Measurements from ENCODE around the gene MRTFB.
A peak's percentile ranks its signal among the peaks of the same experiment; 100 is the strongest.
"Not testable (repeated sequence)": the region's sequence is repeated elsewhere in the genome, so short reads cannot be mapped to it uniquely, and the experiment has no call there.

Gene MRTFB

DNA sequence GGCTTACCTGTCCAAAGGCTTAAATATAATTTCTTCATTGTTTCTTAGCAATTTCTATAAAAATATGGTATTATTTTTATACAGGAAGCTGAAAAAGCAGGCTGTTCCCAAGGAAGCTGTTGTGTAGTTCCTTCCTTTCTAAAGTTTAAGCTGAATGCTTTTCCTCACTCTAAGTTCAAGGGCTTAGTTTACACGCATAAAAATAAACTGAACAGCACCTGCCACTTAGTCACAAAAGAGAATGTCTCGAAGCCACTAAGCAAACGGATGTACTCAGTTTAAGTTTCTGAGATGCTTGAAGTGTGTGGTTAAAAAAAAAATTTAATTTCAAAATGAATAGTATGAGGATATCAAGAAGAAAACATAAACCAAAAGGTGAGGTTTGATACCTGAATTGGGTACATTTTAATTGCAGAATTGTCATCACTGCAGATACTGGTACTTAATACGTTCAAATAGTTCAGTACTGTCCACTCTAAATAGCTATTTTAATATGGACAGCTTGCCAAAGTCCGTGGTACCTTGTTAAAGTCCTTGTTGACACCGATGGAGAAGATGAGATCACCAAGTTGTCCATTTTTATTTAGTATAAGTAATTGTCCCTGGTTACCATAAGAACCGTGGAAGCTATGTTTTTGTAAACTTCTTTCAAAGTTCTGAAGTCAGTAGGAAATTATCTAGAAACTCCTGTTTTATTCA is 38.1 kb downstream of the MRTFB start:
- DNase-seq: no peak

- DNase-seq: no peak
Measured at GRCh38 chr16:14109782-14110727, 38.9 kb downstream of the MRTFB start.

DNA sequence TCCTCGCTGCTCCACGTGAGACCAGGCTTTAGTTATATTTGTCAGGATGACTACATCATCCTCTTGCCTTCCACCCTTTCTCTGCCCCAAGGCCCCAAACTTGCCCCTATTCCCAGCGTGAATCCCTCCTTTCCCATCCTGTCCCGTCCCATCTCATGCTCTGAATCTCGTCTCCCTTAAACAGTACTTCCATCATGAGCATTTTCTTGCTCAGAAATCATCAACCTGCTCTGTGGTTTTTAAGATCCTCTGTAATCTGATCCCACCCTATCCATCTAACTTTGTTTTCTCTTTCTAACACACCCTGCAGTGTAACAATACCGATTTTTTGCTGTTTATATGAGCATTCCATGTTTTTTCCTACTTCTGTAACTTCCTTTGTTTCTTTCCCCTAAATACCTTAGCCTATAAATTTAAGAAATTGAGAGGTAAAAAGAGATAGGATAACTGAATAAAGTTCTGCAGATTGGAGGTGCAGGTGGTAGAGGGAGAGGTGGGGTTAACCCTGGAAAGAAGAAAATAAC is 39.7 kb downstream of the MRTFB start:
- no peak for DNase-seq

DNA sequence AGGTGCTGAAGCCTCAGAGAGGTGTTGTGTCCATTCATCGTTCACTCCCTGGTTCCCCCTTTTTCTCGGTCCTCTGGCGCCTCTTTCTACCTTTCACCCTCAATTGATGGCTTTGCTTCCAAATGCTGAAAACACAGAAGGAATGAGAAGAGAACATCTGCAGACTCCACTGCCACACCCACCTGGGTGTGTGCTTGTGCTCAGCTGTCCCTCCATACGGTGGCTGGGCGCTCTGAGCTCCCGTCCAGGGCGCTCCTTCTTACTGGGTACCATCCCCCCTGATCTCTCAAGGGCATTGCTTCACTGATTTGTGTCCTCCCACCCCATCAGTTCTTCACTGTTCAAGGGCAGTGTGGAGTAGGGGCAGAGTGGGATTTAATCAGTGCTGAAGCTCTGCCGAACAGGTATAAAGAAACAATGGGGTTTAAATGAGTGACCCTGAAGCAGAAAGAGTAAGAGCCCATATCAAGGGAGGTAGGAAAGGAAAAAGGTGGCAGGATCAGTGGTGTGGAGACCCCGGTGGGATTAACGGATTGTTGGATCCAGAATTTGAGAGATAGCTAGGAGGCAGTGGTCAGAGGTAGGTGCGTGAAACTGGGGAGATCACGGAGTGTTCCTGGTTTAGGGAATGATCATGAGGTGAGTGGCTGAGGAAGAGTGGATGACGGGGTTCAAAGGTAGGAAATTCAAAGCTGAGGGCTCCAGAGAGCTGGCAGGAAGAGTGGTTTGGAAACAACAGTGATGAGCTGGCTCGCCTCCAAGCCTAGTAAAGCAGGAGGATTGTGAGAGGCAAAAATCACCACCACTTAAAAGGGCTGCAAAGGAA is 40.8 kb downstream of the MRTFB start:
- peak; percentile 20 for DNase-seq

DNA sequence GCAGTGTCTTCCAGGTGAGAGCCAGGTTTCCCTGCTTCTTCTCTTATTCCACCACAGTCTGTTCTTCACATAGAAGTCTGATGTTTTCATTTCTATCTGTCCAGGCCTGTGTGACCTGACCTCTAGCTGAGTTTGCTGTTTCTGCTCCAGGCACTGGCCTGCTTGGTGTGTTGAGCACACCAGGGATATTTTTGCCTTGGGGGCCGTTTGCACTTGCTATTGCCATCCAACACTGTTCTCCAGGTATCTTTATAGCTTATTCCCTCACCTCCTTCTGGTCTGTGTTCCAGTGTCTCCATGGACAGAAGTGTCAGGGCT is 41.4 kb downstream of the MRTFB start:
- no peak for DNase-seq

DNA sequence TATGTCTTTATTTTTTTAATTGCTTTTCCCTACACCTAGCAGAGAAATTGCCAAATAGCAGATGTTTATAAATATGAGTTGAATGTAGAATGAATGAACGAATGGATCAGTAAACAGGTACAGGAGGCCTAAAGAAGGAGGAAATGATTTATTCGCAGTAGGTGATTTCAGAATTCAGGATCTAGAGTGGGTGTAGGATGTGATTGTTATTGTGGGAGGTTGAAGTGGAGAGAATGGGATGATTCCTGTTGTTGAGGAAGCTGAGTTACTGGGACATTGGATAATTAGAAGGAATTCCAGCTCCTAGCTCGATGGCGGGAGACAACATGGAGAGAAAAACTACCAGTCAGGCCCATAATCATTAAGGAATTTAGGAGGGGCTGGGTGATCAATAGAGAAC is 42.2 kb downstream of the MRTFB start:
- DNase-seq: no peak

DNA sequence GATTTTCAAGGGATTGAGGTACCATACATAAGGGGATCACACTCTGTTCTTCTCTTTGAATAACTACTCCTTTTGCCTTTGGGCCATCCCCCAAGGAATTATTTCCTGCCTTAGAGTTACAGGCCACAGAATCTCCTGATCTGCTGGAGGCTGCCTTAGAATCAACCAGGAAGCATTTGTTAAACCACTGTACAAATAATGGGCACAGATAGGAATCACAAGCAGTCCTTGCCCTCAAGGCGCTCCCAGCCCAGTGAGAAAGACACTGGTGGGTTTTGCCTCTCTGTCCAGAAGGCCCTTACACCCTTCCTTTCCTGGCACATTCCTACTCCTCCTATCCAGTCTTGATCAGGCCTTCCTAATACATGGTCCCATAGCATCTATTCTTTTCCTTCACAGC is 45.9 kb downstream of the MRTFB start:
- no peak for DNase-seq

- DNase-seq: no peak
Measured at GRCh38 chr16:14119799-14120198, 48.7 kb downstream of the MRTFB start.

DNA sequence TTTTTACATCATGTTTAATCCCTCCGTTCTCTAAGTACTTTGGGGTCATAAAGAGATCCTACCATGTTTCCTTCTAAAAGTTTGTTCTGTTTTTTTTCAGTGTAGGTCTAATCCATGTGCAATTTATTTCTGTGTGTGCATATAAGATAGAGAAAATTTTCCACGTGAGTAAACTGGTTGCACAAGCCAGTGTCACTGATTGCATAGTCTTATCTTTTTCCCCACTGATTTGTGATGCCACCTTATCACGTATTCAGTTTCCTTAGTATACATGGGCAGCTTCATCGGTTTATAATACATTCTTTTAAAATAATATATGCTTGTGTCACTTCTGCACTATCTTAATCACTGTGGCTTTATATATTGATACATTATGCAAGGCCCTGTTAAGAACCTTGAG is 49.2 kb downstream of the MRTFB start:
- no peak for DNase-seq

DNA sequence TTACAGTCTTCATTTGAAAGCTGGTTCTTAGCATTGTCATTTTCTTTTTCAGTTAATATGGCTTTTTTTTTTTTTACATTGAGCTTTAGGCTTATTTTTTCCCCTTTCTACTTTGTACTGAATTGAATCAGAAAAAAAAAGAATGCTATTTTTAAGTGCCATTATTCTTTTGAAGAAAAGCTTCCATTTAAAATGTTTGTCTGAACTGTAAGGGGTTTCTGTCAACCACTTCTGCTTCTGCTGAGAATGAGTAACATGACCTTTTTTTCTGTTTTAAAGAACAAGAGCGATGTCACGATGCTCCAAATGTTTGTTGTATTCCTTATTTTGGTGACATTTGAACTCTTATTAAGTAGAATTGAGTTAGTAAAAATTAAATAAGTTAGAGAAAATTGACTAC is 50.0 kb downstream of the MRTFB start:
- DNase-seq: no peak

- DNase-seq: no peak
Measured at GRCh38 chr16:14121872-14122271, 50.8 kb downstream of the MRTFB start.

GRCh38 chr16:14122430-14122829 is 51.3 kb downstream of the MRTFB start:
- not testable (repeated sequence) for DNase-seq

GRCh38 chr16:14125000-14125681 is 54.0 kb downstream of the MRTFB start:
- no peak for DNase-seq

- no peak for DNase-seq
Measured at GRCh38 chr16:14125708-14126107, 54.6 kb downstream of the MRTFB start.

DNA sequence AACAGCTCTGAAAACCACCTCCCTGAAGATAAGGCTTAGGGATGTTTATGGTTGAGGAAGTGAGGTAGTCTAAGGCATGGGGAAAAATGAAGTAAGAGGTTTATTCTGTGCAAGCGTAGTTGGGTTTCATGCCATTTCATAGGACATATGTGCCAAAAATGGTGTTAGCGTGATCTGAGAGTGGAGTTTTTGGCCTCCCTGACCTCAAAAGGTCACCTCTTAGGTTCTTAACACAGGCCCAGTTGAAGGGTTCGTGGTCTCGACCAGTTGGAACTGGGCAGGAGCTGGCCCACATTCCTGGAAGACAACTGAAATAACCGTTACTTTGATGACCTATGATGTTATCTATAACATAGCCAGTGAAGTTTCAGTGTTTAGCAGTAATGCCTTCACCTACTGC is 57.0 kb downstream of the MRTFB start:
- no peak for DNase-seq

DNA sequence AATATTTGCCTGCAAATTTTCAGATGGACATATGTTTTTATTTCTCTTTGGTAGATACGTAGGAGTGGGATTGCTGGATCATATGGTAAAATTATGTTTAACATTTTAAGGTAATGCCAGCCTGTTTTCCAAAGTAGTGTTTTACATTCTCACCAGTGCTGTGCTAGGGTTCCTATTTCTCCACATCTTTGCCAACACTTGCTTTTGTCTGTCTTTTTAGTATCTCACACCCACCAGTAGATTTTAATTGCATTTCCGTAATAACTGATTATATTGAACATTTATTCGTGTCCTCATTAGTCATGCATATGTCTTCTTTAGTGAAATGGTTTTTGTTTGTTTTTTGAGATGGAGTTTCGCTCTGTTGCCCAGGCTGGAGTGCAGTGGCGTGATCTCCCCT is 58.4 kb downstream of the MRTFB start:
- DNase-seq: no peak

- DNase-seq: no peak
Measured at GRCh38 chr16:14131774-14132695, 60.9 kb downstream of the MRTFB start.

GRCh38 chr16:14132696-14133048 is 61.6 kb downstream of the MRTFB start:
- no peak for DNase-seq

DNA sequence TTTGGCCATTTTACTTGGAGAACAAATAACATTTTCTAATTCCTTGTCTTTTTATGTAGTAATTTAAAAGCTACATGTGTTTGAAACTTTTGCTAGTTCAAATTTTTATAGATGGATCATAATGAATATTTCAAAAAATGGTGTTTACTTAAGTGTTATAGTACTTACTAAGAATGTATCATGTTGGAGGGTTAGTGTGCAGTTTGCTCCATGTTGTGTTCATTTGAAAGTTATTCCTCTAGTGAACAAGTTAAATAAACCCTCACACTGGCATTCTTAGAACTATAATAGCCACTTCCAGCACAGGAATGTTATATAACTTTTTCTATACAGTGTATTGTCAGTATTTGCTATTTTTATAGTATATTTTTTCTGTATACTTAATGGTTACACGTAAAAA is 62.8 kb downstream of the MRTFB start:
- DNase-seq: no peak

- DNase-seq: no peak
Measured at GRCh38 chr16:14135704-14136103, 64.6 kb downstream of the MRTFB start.

DNA sequence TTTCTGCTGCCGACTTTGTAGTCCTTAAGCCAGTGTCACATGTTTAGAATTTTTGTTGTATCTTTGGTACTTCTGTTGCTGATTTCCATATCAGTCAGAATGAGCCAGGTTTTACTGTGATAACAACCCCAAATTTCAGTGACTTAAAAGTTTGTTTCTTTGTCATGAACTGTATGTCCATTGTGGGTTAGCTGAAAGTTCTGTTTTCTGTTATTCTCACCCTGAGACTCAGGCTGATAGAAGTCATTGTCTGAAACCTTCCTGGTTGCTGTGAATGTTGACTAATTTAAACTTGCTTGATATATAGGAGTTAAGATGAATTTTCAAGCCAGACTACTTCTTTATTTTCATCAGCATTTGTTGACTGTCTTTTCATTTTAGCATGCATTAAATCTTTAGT is 68.8 kb downstream of the MRTFB start:
- no peak for DNase-seq

DNA sequence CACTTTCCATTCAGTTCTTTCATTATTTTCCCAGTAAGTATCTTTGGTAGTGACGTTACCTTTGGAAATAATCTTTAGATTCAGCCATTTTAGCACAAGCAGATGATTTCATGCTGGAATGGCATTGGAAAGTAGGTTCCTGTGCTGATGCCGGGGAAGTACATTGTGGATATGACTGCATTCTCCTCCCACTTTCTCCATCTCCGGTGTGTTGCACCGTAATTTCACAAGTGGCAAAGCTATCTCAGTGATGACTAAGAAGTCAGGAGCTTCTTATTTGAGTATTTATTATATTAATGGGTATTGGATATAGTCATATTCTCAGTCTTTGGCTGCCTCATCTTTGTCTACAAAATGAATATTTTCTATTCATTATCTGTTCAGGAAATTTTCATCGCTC is 69.8 kb downstream of the MRTFB start:
- DNase-seq: no peak
